ENCODE measurements around the gene RBMS3.

RBMS3 gene

DNA sequence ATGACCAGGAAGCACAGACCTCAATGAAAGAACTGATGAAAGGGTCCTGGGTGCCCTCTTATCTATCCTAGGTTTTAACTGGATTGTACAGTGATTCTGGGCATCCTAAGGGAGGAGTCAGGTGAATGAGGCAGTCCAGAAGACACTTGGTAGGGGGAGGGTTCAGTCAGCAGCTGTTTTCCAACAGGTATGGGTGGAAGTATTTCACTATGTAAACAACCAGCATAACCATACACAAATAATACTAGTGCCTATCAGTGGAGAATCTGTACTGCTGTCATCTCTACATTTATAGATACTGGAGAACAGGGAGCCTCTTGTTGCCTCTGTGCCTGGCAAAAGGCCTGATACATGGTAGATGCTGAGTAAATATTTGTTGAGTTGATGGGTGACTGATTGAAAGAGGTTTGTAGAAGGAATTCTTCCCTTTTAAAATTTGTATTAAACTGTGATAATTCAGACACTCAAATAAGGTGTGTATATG, 328.5 kb downstream of the RBMS3 start:
- DNase-seq = no peak
- in situ Hi-C loops (cut with HindIII; ENCODE audit: low pct_ligation_motif_present, low pct_unique_long_range_greater_than_20kb, low sequenced_read_pairs) = no loop called here

DNA sequence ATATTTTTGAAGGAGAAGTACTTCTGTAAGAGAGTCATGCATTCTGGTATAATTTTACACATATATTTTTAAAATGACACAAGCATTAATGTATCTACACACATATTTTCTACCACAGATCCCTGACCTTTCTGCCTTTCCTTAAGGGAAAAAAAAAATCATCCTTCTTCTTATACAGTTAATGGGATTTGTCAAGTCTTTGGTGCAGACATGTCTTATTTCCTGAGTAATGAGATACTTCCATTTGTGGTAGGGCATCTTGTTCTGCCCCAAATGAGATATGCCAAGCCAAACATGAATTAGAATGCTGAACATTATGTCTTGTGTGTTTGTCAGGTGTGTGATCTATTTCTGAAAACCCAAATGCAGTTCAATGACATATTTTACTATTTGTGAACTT, 329.9 kb downstream of the RBMS3 start:
- DNase-seq = no peak
- in situ Hi-C loops (cut with HindIII; ENCODE audit: low pct_ligation_motif_present, low pct_unique_long_range_greater_than_20kb, low sequenced_read_pairs) = no loop called here

DNA sequence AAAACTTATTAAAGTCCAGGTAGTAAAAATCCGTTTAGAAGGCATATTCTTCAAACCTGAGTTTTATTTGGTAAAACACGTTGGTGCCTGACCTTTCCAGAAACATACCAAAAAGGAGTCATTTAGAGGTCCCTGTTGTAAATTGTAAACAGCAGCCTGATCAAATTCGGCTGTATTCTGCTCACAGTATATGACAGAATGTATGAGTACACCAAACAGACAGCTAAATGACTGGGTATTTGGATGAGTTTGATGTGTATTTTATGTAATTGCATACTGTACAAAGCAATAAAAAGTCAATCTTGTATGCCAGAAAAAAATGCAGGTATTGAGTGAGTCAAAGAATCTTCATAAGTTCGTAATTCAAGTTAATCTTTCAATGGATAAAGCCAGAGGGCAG, 330.4 kb downstream of the RBMS3 start:
- in situ Hi-C loops (cut with HindIII; ENCODE audit: low pct_ligation_motif_present, low pct_unique_long_range_greater_than_20kb, low sequenced_read_pairs) = no loop called here
- DNase-seq = no peak

DNA sequence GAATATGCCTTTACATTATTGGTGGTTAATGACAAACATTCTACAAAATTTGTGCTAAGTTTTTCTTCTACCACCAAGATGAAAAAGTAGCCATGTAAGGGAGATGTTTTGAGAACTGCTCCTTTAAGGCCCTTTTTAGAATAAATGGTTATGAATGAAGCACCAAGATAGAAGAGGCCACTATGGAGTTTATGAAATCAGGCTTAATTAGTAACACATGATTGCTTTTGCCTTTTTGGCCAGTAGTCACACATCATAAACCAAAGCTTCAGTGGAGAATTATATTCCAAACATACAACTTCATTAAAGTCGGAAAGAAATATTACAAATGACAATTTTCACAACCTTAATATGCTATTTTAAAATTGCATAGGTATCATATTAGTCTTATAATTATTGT, 331.7 kb downstream of the RBMS3 start:
- in situ Hi-C loops (cut with HindIII; ENCODE audit: low pct_ligation_motif_present, low pct_unique_long_range_greater_than_20kb, low sequenced_read_pairs) = no loop called here

DNA sequence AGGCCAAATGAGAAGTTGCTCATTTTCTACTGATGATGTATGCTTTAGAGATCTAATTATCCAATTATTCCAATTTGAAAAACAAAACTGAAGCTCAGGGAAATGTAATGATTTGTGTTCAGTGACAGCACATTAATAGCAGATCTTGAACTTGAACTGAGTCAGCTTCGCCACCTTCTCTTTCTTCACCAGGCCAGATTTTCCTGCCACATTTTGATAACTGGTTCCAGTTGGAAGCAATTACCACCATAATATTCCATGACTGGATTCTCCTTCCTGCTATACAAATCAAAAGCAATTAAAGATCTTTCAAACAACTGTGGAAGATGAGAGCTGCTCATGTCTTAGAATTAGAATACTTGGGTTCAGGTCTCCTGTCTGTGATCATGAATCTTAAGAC, 334.1 kb downstream of the RBMS3 start:
- DNase-seq = no peak
- in situ Hi-C loops (cut with HindIII; ENCODE audit: low pct_ligation_motif_present, low pct_unique_long_range_greater_than_20kb, low sequenced_read_pairs) = no loop called here

More for the DNA sequence above, 331.7 kb downstream of the RBMS3 start:
- no peak for DNase-seq

DNA sequence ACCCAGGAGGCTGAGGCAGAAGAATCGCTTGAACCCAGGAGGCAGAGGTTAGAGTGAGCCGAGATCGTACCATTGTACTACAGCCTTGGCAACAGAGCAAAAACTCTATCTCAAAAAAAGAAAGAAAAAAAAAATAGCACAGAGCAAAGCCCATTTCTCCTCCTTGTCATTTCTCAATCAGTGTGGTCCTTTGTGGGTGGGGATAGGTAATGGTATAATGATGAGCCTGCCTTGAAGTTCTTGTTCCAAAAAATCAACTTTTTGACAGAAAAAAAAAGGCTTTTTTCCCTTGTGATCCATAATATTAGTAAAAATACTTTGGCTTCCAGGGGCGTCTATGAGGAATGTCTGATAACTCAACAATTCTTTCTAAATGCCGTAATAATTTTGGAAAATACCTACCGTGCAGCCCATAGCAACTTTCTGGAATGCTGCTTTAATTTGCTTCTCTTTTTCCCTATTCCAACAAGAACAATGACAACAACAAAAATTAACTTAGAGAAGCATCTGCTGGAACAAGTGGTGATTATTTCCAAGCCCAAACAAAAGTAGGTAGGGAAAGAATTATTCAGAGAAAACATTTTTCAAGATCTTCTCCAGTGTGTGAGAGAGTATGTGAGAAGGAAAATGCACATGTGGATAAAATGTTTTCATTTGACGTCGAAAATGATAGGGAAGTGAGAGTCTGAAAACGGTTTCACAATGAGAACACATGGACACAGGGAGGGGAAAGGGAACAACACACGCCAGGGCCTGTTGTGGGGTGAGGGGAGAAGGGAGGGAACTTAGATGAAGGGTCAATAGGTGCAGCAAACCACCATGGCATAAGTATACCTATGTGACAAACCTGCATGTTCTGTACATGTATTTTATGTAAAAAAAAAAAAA, 337.8 kb downstream of the RBMS3 start:
- DNase-seq = no peak
- in situ Hi-C loops (cut with HindIII; ENCODE audit: low pct_ligation_motif_present, low pct_unique_long_range_greater_than_20kb, low sequenced_read_pairs) = no loop called here

DNA sequence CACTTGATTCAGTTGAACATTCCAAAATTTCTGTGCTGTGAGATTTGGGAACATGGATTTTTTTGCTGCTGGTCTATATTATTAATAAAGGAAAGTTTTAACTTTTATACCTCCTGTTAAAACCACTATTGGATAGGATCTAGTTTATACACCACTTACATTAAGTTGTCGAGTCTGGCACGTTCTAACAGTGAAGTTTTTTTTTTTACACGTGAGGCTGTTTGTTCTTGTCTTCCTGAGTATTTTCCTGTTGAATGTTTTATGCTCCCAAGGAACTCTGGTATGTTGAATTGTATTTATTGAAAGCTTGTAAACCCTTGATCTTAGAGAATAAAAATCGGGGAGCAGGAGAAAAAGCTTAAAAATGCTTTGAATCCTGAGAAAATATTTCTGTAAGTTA, 338.8 kb downstream of the RBMS3 start:
- in situ Hi-C loops (cut with HindIII; ENCODE audit: low pct_ligation_motif_present, low pct_unique_long_range_greater_than_20kb, low sequenced_read_pairs) = no loop called here

DNA sequence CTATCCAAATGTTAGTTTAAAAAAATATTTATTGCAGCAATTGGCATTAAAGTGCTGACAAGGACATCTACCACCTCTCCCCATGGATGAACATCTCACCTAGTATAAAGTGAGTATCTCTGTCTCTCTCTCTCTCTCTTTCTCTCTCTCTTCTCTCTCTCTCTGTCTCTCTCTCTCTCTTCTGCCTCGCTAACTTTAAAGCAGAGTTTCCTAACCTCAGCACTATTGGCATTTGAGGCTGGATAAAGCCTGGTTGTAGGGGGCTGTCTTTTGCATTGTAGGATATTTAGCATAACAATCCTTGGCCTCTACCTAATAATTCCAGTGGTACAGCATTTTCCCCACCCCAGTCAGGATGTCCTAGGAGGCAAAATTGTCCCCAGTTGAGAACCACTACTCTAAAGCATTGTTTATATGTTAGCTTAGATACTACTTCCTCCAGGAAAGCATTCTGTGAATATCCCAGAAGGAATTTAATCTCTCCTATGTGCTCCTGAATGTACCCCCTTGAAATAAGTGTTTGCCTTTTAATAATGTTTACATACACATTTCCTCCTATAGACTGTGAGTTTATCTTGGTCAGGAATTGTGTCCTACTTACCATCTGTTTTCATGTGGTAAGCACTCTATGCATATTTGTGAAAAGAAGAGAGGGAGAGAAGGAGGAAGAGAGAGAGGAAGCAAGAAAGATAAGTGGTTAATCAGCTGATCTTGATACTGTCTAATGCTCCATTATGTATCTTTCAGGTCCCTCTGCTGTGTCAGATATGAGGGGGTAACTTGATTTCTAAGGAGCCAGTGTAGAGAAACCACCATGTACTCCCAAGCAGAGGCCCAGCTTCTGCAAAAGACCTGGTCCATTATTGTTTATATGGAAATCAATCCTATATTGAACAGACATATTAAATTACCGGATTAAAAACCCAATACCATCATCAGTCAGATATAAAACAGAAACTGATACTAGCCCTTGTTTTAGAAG, 346.6 kb downstream of the RBMS3 start:
- DNase-seq = no peak
- in situ Hi-C loops (cut with HindIII; ENCODE audit: low pct_ligation_motif_present, low pct_unique_long_range_greater_than_20kb, low sequenced_read_pairs) = no loop called here

More for the DNA sequence above, 338.8 kb downstream of the RBMS3 start:
- DNase-seq = no peak

DNA sequence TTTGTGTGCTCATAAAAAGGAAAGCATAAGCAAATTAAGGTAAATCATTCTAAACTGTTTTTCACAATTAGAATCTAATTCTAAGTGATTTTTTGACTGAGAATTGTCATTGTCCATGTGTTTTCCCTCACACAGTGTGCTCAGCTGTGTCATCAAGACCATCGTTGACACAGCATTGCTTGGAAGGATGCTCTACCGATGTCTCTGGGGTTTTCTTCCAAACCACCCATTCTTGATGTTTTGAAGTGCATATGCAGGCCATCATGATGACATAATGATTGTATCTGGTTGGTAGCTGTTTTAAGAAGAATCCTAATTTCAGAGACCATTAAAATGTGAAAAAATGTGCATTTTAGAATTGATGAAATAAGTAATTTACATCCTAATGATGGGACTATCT, 347.9 kb downstream of the RBMS3 start:
- DNase-seq = no peak
- in situ Hi-C loops (cut with HindIII; ENCODE audit: low pct_ligation_motif_present, low pct_unique_long_range_greater_than_20kb, low sequenced_read_pairs) = no loop called here

DNA sequence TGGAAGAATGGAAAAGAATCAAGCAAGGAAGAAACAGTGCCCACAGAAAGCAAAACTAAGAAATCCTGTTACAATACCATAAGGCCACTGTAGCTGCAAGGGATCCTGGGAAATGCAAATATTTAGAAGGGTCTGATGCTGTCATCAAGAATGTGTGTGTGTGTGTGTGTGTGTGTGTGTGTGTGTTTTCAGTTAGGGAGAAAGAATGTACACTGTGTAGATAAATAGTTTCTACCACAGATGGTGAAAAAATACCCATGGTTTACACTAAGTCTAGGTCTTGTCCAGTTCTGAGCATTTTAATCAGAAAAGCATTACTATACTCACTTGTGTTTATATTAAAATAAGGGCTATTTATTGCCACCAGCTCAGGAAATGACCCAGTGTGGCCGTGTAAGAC, 355.0 kb downstream of the RBMS3 start:
- in situ Hi-C loops (cut with HindIII; ENCODE audit: low pct_ligation_motif_present, low pct_unique_long_range_greater_than_20kb, low sequenced_read_pairs) = no loop called here
- DNase-seq = no peak

DNA sequence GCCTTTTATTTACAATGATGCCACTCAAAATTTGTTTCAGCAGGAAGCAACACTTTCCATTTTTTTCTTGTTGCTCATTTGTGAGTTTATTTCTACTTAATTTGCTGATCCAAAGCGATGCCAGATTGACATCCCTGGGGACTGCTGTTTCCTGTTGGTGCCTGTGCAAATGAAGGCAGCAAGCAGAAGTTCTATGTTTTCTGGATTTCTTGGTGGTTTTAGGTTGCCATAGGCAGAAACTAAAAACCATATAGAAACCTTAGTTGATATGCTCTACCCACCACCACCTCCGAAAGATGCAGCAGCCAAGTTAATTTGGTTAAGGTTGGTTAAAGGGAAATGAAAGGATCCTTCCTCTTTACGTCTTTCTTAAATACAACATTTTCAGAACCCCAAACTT, 356.2 kb downstream of the RBMS3 start:
- DNase-seq = no peak
- in situ Hi-C loops (cut with HindIII; ENCODE audit: low pct_ligation_motif_present, low pct_unique_long_range_greater_than_20kb, low sequenced_read_pairs) = no loop called here

DNA sequence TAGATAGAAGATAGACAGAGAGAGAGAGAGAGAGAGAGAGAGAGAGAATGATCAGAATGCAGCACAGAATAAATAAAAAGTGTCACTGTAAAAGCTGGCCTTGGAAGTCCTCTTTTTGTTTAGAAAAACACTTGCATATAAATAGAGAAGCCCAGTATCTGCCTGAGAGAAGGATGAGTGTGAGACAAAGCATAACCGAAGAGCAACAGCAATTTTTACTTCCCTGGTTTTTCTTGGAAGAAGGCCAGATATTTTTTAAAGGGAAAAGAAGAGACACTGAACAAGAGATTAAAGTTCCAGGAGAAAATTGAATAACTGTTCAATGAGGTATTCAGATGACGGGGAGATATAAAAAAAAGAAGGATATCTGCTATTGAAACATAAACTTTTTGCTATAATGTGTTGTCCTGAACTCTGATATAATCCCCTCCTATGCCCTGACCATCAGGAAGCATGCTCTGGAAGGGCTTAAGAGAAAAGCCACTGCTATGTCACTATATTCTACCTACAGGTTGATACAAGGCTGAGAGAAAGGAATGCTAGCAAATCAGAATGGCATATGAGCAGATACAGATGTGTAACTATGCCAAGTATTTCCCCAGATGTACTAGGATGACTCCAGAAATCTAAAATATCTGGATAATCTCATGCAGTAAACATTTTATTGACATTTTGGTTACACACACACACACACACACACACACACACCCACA, 358.9 kb downstream of the RBMS3 start:
- peak; percentile 10 for DNase-seq
- in situ Hi-C loops (cut with HindIII; ENCODE audit: low pct_ligation_motif_present, low pct_unique_long_range_greater_than_20kb, low sequenced_read_pairs) = no loop called here

DNA sequence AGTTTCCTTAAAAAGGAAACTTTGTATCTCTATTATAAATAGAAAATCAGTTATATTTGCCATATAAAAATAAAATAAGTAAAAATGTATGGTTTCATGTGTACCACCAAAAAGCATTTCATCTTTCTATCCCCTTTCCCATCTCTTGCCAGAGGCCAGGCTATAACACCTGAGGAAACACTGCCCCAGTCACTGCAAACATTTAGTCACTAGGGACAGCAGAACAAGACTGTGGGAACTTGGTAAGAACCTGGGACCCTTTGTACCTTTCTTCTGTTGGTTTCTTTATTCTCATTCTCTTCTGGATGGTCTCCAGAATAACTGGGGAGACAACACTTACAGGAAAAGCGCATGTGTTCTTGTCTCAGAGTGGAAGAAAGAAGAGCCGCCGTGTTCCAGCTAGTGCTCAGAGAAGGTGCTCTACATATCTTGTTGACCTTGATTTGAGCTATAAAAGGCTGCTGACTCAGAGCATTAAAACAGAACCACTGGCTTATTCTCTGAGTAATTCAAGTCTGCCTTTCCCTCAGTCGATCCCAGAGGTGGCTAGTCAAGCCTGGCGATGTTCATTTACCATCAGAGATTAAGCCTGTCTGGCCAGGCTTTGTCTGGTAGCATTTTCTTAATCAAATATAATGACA, 361.6 kb downstream of the RBMS3 start:
- peak; percentile 77 for DNase-seq
- in situ Hi-C loops (cut with HindIII; ENCODE audit: low pct_ligation_motif_present, low pct_unique_long_range_greater_than_20kb, low sequenced_read_pairs) = no loop called here

DNA sequence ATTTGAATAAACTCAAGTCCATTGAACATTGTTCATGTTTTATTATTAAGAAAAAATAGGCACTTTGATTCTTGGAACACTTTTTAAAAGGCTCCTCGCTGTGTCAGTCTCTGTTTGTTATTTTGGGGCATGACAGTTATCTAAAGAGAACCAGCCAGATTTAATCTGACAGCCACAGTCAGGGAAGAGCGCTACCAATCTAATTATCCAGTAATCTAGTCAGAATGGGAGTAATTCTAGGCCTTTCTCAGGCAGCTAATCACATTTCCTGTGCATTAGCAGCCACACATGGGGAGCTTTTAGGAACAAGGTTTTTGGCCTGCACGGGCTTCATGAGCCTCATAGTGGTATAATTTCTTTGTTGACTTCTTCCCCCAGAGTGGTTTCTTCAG, 362.2 kb downstream of the RBMS3 start:
- no peak for DNase-seq
- in situ Hi-C loops (cut with HindIII; ENCODE audit: low pct_ligation_motif_present, low pct_unique_long_range_greater_than_20kb, low sequenced_read_pairs) = no loop called here

DNA sequence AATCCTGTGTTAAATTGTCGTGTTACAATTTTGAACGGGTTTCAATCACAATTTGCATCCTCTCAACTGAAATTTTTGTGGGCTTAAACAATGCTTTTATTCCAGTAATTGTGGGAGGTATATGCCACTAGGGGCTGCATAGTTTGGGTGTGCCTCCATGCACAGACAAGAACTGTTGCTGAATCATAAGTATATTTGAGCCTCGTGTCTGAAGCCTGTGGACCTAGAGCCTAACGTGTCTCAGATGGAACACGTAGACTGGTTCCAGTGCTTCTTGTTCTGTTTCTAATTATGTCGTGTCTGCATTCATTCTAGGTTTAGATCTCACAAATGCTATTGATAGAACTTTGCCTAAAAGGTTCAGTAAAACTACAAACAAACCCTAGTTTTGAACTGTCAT, 363.4 kb downstream of the RBMS3 start:
- in situ Hi-C loops (cut with HindIII; ENCODE audit: low pct_ligation_motif_present, low pct_unique_long_range_greater_than_20kb, low sequenced_read_pairs) = no loop called here
- no peak for DNase-seq

DNA sequence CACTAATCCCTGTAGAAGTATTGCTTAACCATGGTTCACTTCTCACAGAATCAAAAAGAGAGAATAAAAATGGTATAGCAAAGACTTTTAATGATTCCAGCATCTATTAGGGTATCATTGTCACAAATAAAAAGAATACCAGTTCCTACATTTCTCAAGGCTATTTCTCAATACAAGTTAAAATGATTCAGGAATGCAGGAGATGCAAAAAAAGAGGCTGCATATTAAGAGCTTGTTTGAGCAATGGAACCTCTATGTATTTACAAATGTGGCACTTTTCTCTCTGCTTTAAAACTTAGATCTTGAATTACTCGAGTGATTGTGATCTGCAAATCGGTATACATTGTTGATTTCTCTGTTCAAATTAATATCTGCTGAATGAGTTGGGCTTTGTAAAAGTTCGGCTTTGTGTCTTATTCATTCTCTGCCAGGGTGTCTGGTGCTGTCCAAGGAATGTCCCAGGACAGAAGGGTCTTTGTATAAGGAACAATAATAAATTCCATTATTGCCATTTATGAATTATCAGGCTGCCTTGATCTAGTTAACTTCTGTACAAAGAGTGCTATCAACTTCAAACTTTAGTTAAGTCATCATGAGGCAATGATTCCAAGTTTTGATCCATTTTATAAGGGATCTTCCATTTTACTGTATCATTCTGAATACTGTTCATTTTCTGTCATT, 364.2 kb downstream of the RBMS3 start:
- in situ Hi-C loops (cut with HindIII; ENCODE audit: low pct_ligation_motif_present, low pct_unique_long_range_greater_than_20kb, low sequenced_read_pairs) = no loop called here
- DNase-seq = no peak

DNA sequence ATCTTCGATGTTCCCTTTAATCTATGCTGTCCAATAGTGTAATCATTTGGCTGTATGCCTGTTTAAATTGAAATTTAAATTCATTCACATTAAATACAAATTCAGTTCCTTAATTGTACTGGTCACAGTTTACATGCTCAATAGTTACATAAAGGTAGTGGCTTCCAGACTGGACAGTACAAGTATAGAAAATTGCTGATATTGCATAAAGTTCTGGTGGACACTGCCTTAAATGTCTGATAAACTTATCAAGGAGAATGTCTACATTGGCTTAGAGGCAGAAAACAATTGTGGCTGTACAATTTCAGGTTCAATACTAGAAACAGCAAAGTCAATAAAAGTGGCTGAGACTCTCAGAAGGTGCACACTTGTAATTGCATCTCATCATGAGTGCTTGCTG, 365.2 kb downstream of the RBMS3 start:
- in situ Hi-C loops (cut with HindIII; ENCODE audit: low pct_ligation_motif_present, low pct_unique_long_range_greater_than_20kb, low sequenced_read_pairs) = no loop called here
- DNase-seq = no peak
